Measurements from ENCODE around the gene P3H3. TPM values are rescaled to one million over a fixed set of nuclear protein-coding genes. Genes with fewer than 3 reads are reported as not detected.

Gene P3H3
- total and polyA plus RNA-seq, 2 of the 4 experiments (the other 2 are of a cell fraction) = 27.8 to 83.9 TPM

DNA sequence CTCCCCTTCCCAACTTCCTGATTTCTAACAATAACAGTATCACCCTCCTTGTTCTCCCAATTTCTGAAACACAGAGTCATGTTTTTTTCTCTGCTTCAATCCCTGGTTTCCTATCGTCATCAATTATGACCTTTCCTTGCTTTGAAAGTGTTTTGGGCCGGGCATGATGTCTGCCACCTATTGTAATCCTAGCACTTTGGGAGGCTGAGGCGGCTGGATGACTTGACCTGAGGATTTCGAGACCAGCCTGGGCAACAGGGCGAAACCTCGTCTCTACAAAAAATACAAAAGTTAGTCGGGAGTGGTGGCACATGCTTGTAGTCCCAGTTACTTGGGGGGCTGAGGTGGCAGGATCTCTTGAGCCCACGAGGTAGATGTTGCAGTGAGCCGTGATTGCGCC lies 19.2 kb upstream of the P3H3 start:
- Histone ChIP-seq H4K91ac (ENCODE audit: insufficient read depth, low read depth, low read length) (no peak overlapping the region), H3K4me2 (ENCODE audit: low read depth, low read length) (no peak overlapping the region), H2BK5ac (ENCODE audit: low read depth, low read length, poor library complexity, severe bottlenecking) (no peak overlapping the region), H4K8ac (ENCODE audit: low read depth in 2 of 2, low read length in 2 of 2) (no peak overlapping the region), H3K56ac (ENCODE audit: extremely low read depth, insufficient read depth, low read length) (no peak overlapping the region), H3K14ac (replicated peaks; ENCODE audit: low read depth, low read length) (no peak overlapping the region), H4K5ac (ENCODE audit: low read depth, low read length) (no peak overlapping the region), H3K9ac (ENCODE audit: low read depth, low read length) (no peak overlapping the region), H3K9me3 (ENCODE audit: control insufficient read depth, insufficient read depth, low read length) (no peaks in the 10 kb centered on the region), H3K27me3 (ENCODE audit: control insufficient read depth, insufficient read depth, low read length) (no peaks in the 10 kb centered on the region), H2AFZ (replicated peaks; ENCODE audit: low read length, poor library complexity) (no peak overlapping the region), H3K4ac (ENCODE audit: low read depth, low read length) (no peak overlapping the region), H3K18ac (ENCODE audit: low read depth, low read length) (no peak overlapping the region), H2AK9ac (replicated peaks; ENCODE audit: low read depth, low read length, poor library complexity) (no peak overlapping the region), H3K27ac (ENCODE audit: insufficient read depth, low read length) (no peak overlapping the region), H3K79me1 (ENCODE audit: low read depth in 1 of 2, low read length in 2 of 2) (no peaks in the 10 kb centered on the region), H2AK5ac (ENCODE audit: low read depth, low read length) (no peak overlapping the region), H3K36me3 (ENCODE audit: control insufficient read depth, insufficient read depth, low read length) (no peaks in the 10 kb centered on the region), H3K4me3 (ENCODE audit: insufficient read depth, low read depth, low read length) (no peak overlapping the region), H3K23ac (ENCODE audit: low read depth, low read length) (0 out of 2 replicates have a peak overlapping the region, but pooled peaks have one; percentile 27), H3K4me1 (ENCODE audit: control insufficient read depth, insufficient read depth, low read length) (no peaks in the 10 kb centered on the region), H3K9me1 (ENCODE audit: insufficient read depth, low read length) (no peaks in the 10 kb centered on the region), H2BK15ac (ENCODE audit: low read depth, low read length) (no peak overlapping the region), H2BK120ac (ENCODE audit: low read depth, low read length) (no peak overlapping the region), H2BK20ac (ENCODE audit: low read depth, low read length) (no peak overlapping the region), H4K20me1 (ENCODE audit: insufficient read depth, low read length) (no peaks in the 10 kb centered on the region)
- TF ChIP-seq POLR2A (IDR thresholded peaks at IDR 0.05; ENCODE audit: low read depth, low read length) (no peak), BHLHE40 (IDR thresholded peaks at IDR 0.05; ENCODE audit: low read depth, low read length) (no peak)
- 42% methylated on average over 2 of the region's 10 CpGs; no CpG with 5 or more reads in 1 of the 2 experiments for WGBS, 2 experiments (ENCODE audit: extremely low coverage in 2 of 2, insufficient read length in 1 of 2)
- ChIA-PET CTCF (interaction anchor here (0.7 kb wide), 1 partner anchor 104 kb away, joined by 4 read pairs; no protein-coding TSS in a partner anchor), POLR2A (ENCODE audit: unreplicated experiment) (interaction anchor here (0.6 kb wide), 1 partner anchor 187 kb away, joined by 7 read pairs; no protein-coding TSS in a partner anchor)
- no peak for DNase-seq
- intact Hi-C loops (cut with micrococcal nuclease) (no loop called here), dilution Hi-C loops (cut with HindIII; ENCODE audit: low sequenced_read_pairs, unreplicated experiment) (no loop called here), in situ Hi-C loops (cut with MboI; ENCODE audit: low sequenced_read_pairs) (no loop called here)
- no peak for ATAC-seq (ENCODE audit: low read depth)
- BruUV-seq (replicated peaks) = no TSS peak
